Fibroblast of lung (primary cell): ENCODE data around the gene KRT40.

Experiments
- EZH2 ChIP-seq: IDR thresholded peaks from 2 replicates; pipeline ENCODE4 v1.5.1; 2012; ENCODE audit warnings: low read length, control low read depth, mild to moderate bottlenecking; ENCODE audit errors: missing control alignments
- TF ChIP-seq, protein P1 (sequence below), 2 donors: IDR thresholded peaks in 1 of 2; conservative IDR thresholded peaks in 1 of 2; 1 replicate in 1 of 2; 2 replicates in 1 of 2; pipeline ENCODE4 v1.5.1; 2011 to 2012; ENCODE audit warnings: low read length in 2 of 2, control low read depth in 1 of 2, inconsistent platforms in 1 of 2, low read depth in 1 of 2, mild to moderate bottlenecking in 1 of 2

DNA sequence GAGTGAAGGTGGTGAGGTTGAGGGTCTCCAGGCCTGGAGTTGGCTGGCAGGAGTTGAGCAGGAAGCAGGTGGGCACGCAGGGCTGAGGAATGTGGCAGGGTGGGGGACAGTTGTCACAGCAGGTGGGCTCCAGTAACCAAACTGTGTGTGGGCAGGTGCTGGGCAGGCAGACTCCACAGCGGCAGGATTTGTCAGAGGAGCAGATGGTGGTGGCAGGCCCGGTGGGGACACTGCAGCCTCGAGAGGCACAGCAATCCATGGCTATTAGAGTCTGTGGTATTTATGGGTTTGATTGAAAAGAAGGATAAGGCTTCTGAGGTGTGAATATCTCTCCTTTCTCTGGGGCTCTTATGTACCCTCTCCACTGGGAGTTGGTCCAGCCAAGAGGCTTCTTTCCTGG, 9.7 kb upstream of the KRT40 start, which contains the start of gene KRTAP3-3:
- TF ChIP-seq, protein P1, sequence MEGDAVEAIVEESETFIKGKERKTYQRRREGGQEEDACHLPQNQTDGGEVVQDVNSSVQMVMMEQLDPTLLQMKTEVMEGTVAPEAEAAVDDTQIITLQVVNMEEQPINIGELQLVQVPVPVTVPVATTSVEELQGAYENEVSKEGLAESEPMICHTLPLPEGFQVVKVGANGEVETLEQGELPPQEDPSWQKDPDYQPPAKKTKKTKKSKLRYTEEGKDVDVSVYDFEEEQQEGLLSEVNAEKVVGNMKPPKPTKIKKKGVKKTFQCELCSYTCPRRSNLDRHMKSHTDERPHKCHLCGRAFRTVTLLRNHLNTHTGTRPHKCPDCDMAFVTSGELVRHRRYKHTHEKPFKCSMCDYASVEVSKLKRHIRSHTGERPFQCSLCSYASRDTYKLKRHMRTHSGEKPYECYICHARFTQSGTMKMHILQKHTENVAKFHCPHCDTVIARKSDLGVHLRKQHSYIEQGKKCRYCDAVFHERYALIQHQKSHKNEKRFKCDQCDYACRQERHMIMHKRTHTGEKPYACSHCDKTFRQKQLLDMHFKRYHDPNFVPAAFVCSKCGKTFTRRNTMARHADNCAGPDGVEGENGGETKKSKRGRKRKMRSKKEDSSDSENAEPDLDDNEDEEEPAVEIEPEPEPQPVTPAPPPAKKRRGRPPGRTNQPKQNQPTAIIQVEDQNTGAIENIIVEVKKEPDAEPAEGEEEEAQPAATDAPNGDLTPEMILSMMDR (conservative IDR thresholded peaks at IDR 0.05 in 1 of 2, IDR thresholded peaks at IDR 0.05 in 1 of 2; ENCODE audit: low read depth in 1 of 2, low read length in 2 of 2), result no peak
- TF ChIP-seq EZH2, result no peak
